ENCODE results near the gene ROR2. TPM values are rescaled to one million over a fixed set of nuclear protein-coding genes. Genes with fewer than 3 reads are reported as not detected.

The ROR2 gene
- polyA plus RNA-seq, 4 donors = 15.6 to 24.9 (median 18.9) TPM

DNA sequence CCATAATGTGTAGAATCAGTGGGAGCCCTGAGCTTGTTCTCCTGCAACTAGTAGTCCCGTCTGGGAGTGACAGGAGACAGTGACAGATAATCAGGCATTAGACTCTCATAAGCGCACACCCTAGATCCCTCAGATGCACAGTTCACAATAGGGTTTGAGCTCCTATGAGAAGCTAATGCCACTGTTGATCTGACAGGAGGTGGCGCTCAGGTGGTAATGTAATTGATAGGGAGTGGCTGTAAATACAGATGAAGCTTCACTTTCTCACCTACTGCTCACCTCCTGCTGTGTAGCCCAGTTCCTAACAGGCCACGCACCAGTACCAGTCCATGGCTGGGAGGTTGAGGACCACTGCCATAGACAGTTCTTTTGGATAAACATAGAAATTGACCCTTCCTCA, 188.7 kb downstream of the ROR2 start:
- no peak for DNase-seq (ENCODE audit: low read depth in 4 of 4, low spot score in 2 of 4)

DNA sequence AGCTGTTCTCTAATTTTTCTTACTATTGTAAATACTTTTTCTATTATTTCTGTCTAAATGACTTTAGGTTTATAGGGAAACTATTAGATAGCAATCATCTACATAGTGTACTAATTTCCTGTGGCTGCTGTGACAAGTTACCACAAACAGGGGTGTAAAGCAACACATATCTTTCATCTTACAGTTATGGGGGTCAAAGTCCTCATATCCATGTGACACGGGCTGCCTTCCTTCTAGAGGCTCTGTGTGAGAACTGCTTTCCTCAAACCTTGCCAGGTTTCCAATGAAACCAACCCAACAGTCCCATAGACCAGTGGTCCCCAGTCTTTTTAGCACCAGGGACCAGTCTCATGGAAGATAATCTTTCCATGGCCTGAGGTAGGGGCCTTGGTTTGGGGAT, 189.1 kb downstream of the ROR2 start:
- DNase-seq (ENCODE audit: low read depth in 4 of 4, low spot score in 2 of 4) = no peak

DNA sequence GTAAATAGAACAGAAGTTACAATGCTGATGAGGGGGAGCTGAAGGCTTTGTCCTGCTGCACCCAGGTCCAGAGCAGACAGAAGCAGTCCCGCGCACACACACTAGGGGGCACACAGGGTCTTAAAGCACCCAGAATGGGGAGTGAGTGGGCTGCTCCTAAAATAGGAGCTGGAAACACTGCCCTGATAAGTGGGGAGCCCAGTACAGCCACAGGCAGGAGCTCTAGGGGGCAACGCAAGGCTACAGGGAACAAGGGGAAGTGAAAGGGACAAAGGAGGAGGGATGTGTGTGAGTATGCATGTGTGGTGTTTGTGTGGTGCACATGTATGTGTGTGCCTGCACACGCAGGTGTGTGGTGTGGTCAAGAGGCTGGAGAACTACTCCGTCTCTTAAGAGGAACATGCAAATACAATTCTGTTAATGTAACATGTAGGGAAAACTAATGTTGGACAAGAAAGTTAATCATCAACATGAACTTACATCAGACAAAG, 191.5 kb downstream of the ROR2 start:
- no peak for DNase-seq (ENCODE audit: low read depth in 4 of 4, low spot score in 2 of 4)

DNA sequence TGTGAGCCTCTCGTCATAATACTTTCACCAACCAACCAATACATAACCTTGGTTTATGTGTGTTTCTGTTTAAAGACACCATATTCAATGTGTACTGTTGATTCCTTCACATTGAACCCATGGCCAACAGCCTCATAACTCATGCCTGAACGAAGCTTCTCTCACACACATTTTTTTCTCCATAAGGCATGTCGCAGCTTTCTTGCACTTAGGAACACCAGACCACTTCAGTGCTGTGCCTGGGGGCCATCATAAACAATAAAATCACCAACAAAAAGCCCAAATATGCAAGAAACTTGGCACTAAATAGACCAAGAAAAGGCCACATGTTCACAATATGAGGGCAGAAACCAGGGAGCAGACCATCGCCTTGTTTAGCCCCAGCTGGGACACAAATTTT, 192.2 kb downstream of the ROR2 start:
- DNase-seq (ENCODE audit: low read depth in 4 of 4, low spot score in 2 of 4) = no peak

DNA sequence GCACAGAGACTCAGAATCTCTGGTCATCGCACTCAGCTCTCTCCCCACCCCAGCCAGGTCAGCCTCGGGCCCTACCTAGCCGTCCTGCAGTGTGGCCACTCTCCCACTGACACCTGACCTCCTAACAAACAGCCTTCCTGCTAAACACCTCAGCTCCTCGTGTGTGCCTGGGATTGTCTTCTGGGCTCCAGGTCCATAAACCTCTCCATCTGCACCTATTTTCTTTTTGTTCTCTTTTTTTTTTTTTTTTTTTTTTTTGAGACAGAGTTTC, 193.6 kb downstream of the ROR2 start:
- no peak for DNase-seq (ENCODE audit: low read depth in 4 of 4, low spot score in 2 of 4)

DNA sequence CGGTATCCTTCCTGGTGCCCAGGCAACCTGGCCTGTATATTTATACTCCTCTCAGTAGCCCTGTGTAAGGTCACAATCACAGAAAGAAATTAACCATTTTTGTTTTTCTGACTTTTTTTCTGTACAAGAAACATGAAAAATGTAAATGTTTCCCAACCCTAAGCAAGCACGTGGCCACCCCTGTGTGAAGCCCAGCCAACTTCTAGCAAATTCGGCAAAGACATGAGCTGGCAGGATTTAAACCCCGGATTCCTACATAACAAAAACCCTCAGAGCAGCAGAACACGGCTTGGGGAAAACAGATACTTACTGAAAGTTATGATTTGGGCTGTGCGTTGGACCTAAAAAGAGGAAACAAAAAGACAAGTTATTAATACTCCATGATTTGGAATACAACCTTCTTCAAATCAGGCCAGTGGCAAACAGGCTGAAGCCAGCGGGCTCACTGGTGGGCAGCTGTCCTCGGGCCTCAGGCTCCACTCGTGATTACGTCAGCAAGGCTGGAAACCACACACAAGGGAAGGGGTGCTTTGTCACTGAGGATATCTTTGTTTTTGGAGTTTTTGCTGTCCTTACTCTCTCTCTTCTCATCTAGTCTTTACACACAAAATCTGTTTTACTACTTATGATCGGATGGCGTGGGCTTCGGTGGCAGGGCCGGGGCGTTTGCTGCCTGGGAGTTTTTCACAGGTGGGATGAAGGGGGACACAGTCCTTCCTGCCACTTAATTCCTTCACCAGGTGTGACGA, 194.1 kb downstream of the ROR2 start:
- no peak for DNase-seq (ENCODE audit: low read depth in 4 of 4, low spot score in 2 of 4)

DNA sequence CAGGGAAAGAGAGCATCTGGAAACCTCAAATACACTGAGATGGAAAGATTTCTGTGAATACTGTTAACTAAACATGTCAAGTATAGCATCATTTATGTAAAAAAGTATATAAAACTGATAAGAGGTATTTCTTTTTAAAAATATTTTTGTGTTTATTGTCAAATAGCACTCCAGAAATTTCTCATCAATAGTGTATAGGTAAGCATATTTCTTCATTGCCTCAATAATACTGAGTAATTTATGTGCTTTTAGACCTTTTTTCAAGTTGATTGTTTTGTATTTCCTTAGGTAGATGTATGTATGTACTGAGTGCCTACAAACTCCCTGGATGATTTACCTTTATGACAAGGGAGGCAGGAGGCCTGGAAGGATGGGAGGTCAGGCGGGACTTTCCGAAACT, 196.3 kb downstream of the ROR2 start:
- no peak for DNase-seq (ENCODE audit: low read depth in 4 of 4, low spot score in 2 of 4)

DNA sequence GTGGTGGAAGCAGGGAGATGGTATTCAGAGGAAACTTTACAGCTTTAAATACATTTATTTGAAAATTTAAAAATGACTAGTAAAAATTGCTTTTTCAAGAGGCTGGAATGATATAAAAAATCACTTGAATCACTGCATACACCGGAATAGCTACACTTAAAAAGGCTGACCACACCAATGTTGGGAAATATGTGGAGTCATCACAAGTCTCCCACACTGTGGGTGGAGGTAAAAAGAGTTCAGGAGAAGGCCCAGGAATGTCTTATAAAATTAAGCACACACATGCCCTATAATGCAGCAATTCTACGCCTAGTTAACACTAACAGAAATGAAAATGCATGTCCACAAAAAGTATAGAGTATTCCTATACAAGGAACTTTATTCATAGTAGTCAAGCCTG, 198.1 kb downstream of the ROR2 start:
- DNase-seq (ENCODE audit: low read depth in 4 of 4, low spot score in 2 of 4) = no peak

DNA sequence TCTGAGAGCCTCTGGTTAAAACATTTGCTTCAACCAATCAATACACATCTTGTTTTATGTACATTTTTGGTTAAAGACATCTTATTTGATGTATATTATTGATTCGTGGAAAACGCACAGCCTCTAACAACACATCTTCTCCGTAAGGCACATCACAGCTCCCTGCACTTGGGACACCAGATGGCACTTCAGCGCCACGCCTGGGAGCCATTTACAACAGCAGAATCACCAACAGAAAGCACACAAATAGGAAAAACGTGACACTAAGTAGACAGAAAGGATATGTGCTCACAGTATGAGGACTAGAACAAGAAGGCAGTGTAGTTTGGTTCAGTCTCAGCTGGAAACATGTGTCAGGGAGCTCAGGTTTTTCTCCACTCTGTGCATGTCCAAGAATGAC, 199.7 kb downstream of the ROR2 start:
- no peak for DNase-seq (ENCODE audit: low read depth in 4 of 4, low spot score in 2 of 4)

DNA sequence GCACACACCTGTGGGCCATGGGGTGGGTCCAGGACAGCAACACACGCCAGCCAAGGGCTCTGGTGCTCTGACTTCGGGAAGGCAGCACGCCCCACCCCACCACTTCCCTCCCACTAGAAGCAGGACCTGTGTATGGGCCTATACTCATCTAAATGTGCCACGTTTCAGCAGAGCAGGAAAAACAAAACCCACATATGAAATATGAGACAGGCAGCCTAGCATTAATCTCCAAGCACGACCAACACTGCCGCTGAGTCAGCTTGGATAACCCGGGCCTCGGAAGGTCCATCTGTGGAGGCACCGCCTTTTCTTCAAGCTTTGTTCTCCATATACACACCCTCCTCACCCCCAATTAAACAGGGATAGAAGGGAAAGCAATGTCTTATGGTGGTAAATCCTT, 203.1 kb downstream of the ROR2 start:
- no peak for DNase-seq (ENCODE audit: low read depth in 4 of 4, low spot score in 2 of 4)

DNA sequence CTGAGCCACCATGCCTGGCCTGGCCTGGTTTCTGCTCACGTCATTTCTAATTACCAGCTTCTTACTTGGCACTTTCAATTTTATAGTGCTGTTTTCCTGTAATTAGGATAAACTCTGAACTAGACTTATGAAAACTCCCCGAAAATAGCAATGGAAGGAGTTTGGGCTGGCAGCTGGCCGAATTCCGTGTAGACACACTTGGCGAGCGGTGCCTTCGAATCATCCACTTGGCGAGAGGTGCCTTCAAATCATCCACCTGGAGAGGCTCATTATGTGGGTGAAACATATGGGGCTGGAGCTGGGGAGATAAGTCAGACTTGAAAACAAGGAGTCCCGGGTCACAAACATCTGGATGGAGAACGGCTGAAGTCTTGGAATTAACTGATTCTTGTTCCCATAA, 203.7 kb downstream of the ROR2 start:
- DNase-seq (ENCODE audit: low read depth in 4 of 4, low spot score in 2 of 4) = no peak

DNA sequence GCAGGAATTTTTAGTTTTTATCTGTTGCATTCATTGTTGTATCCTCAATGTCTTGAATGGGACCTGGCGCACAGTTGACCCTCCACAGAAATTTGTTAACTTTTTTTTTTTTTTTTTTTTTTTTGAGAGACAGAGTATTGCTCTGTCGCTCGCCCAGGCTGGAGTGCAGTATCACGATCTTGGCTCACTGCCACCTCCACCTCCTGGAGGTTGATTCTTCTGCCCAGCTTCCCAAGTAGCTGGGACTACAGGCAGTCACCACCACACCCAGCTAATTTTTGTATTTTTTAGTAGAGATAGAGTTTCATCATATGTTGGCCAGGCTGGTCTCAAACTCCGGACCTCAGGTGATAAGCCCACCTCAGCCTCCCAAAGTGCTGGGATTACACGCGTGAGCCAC, 205.9 kb downstream of the ROR2 start:
- DNase-seq (ENCODE audit: low read depth in 4 of 4, low spot score in 2 of 4) = no peak

DNA sequence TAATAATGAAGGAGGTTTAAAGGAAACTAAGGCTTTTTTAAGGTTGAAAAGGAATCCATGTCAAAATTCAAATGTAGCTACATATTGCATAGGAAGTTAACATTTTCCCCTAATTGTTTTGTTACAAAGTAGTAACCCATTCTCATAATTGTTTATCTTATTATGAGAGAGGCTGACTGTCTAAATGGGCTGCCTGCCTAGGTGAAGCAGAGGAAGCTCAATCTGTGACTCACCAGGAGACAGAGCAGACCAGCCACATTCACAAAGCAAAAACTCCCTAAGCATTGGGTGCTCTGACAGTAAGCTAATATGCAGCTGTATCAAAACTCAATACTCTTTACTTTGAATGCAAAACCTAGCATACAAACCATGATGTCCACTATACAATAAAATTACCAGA, 208.5 kb downstream of the ROR2 start:
- no peak for DNase-seq (ENCODE audit: low read depth in 4 of 4, low spot score in 2 of 4)

DNA sequence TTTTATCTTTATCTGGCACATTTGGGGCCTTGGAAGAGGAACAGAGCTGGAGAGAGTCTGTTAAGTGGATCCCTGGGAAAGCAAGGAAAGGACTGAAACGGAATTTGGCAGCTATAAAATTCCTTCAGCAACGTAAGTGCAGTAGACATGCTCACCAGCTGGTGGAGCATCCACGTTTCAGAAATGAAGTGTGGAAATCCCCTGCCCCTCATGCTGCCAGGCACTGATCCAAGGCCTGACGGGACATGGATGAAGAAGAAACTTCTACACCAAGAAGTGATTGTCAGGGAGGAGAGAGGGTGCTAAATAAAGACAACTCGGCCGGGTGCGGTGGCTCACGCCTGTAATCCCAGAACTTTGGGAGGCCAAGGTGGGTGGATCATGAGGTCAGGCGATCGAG, 209.3 kb downstream of the ROR2 start:
- no peak for DNase-seq (ENCODE audit: low read depth in 4 of 4, low spot score in 2 of 4)

DNA sequence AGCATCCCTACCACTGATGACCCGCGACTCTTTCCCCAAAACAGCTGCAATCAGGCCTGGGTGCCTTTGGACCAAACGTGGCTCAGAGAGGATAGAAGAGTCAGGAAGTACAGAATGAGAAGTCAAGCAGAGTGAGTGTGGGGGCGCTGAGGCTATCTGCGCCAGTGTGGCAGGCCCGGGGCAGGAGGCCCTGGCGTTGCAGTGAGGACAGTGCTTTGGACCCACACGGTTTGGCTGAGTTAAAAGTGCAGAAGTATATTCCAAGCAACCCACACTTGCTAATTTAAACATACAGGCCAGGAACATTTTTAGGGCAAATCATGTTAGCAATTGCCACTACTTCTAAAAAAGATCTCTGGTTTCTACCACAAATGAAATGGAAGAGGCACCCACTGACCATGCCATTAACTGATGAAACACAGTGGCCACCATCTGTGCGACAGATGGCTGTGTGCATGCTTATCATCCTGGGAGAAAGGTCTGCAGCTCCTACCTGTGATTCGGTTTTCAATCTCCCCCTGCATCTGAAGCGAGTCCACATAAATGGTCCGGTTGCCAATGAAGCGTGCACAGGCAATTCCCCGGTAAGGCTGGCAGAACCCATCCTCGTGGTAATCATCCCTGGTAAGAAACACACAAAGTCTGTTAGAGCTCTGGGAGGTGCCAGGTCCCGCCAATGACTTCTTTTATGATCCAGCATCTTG, 213.0 kb downstream of the ROR2 start:
- no peak for DNase-seq (ENCODE audit: low read depth in 4 of 4, low spot score in 2 of 4)

DNA sequence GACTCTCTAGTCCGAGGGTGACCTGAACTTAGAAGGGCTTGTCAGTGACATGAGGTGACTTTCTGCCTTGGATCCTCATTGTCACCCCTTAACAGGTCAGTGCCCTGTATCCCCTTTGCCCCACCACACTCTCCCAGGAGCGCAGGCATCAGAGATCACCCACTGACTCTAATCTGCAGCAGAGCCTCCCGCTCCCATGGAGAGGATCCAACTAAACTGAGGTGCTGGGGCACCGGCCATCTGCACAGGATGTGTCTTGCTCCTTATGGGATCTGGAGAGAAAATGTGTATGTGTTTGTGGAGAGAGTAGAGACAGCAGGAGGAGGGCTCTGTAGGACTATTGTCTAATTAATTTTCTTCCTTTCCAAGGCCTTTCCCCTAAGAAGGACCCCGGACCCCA, 213.7 kb downstream of the ROR2 start:
- DNase-seq (ENCODE audit: low read depth in 4 of 4, low spot score in 2 of 4) = no peak

DNA sequence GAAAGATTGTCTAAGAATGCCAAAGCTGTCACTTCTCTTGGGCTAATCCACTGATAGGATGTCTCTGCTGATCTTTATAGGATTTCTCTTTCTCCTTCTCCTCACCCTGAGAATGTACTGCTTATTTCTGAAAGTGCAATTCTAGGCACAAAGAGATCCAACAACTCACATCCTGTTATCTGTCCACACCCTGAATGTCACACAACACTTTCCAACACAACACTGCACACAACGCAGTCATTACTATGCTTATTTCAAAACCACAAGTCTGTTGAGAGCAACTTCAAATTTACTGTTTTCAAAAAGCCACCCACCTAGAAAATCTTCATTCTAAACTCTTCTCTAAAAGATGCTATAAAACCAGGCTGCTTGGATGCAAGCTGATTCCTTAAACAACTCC, 215.0 kb downstream of the ROR2 start:
- DNase-seq (ENCODE audit: low read depth in 4 of 4, low spot score in 2 of 4) = no peak

DNA sequence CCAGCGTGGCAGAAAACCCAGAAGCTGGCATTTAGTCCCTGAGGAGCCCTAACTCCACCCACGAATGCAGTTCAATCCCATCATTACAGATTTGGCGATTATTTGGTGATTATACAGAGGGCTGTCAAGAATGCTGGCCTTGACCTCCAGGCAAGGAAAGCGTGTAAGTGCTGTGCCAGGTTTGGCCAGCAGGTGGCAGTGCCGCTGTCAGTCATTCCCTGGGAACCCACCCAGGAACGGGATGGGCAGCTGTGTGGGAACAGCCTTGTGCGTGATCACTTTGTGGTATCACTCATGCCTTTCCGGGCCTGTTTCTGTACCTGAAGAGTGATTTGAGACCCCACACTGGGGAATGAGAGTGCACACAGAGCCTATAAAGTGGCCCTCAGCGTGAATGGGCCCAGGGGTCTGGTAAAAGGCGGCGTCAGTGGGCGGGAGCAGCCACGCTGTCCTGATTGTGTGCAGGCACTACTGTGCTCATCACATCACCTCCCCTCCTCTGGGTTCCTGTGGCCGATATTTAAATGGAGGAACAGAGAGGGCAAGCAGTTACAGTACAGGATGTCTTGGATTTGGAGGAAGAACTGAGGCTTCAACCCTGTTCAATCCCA, 215.6 kb downstream of the ROR2 start:
- peak in 1 of 4 donors; percentile 32 for DNase-seq (ENCODE audit: low read depth in 4 of 4, low spot score in 2 of 4)

DNA sequence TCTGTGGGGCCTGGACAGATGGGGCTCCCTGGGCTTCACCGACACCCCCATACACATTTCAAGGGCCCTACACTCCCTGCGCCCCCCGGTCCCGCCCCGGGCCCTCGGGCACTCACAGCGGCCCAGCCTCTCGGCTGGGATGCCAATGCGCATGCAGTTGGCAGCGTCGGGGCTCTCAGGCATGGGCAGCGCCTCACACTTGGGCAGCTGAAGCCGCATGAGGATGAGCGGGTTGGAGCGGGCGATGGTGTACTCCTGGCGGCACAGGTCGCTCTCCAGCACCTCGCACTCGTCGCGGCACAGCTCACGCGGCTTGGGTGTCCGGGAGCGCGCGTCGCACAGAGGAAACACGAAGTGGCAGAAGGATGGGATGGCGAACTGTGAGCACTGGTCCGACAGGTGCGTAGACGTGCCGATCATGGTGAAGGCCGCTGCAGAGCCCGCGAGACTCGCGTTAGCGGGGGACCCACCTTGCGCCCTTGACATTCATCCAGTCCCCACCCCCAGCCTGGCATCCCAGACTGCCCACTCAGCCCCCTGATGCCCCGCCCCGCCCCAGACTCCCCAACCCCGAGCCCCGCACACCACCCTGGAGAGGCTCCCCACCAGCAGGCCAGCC, 216.9 kb downstream of the ROR2 start:
- DNase-seq (ENCODE audit: low read depth in 4 of 4, low spot score in 2 of 4) = no peak

DNA sequence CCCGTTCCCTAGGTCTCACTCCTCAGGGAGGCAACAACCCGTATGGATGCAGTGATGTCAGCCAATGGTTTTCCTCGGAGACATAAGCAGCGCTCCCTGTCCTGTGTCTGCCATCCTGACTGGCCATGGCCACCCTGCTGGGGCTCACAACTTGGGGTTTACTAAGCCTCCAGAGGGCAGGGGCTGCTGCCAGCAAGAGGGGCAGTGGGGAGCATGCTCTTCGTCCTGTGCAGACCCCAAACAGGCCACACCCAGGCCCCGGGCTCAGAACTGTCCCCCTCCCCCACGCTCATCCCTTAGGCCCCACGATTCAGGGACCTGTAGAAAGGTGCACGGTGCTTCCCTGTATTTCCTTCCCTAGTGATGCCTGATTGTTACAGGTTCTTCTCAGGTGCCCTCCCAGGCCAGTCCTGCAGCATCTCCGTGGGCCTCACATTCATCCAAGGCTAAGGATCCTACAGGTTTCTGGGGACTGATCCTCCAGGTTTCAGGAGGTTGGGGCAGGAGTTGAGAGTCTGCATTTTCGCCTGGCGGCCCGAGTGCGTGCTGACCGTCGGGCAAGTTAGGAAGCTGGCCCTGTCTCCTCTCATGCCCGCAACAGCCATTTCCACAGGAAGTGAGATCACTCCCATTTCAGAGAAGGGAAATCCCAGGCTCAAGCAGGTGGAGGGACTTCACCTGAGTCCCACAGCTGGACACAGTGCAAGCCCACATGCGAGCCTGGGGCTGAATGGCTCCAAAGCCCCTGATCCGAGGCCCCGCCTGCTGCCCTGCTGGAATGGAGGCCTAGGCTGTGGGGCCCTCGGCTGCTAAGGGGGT, 217.6 kb downstream of the ROR2 start:
- no peak for DNase-seq (ENCODE audit: low read depth in 4 of 4, low spot score in 2 of 4)

DNA sequence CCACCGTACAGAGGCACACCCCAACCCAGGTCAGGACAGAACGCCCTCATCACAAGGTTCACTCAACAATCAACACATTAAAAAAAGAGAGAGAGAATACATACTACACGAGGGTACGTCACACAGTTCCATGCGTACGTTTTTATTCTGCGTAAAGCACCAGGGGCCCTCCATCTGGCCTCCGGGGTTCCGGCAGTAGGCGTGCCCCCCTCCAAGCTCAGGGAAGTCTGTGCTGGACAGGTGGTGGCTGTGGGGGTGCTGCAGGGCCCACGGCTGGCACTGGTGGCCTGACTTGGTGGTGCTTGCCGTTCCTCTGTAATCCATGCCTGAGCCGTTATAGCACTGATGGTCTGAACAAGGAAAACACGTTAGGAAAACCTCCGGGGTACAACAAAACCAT, 219.2 kb downstream of the ROR2 start:
- no peak for DNase-seq (ENCODE audit: low read depth in 4 of 4, low spot score in 2 of 4)

Data from left renal cortex interstitium (tissue), 4 donors.